ENCODE data around the gene CTNNBIP1.
A peak's percentile ranks its signal among the peaks of the same experiment; 100 is the strongest.

Gene CTNNBIP1

GRCh38 chr1:9903801-9904527 is 6.1 kb downstream of the CTNNBIP1 start:
- DNase-seq, result no peak

- DNase-seq, result no peak
These were observed 8.0 kb downstream of the CTNNBIP1 start for GRCh38 chr1:9902060-9902452.

GRCh38 chr1:9901148-9902059 is 8.7 kb downstream of the CTNNBIP1 start:
- DNase-seq, result no peak

- peak; percentile 5 to 57 for DNase-seq
These were observed 9.7 kb downstream of the CTNNBIP1 start for GRCh38 chr1:9900142-9901043.

GRCh38 chr1:9894115-9894514 is 16.0 kb downstream of the CTNNBIP1 start:
- no peak for DNase-seq

- DNase-seq, result peak in 1 of 2 donors; percentile 28
These were observed 17.2 kb downstream of the CTNNBIP1 start for GRCh38 chr1:9892563-9893528.

GRCh38 chr1:9891207-9891606 is 18.9 kb downstream of the CTNNBIP1 start:
- no peak for DNase-seq

GRCh38 chr1:9890224-9890731 is 19.8 kb downstream of the CTNNBIP1 start:
- DNase-seq, result no peak

- no peak for DNase-seq
These were observed 20.7 kb downstream of the CTNNBIP1 start for GRCh38 chr1:9889411-9889810.

- DNase-seq, result no peak
These were observed 21.2 kb downstream of the CTNNBIP1 start for GRCh38 chr1:9888886-9889285.

- DNase-seq, result no peak
These were observed 23.0 kb downstream of the CTNNBIP1 start for GRCh38 chr1:9887070-9887469.

GRCh38 chr1:9886092-9886742 is 23.9 kb downstream of the CTNNBIP1 start:
- no peak for DNase-seq

- no peak for DNase-seq
These were observed 25.3 kb downstream of the CTNNBIP1 start for GRCh38 chr1:9884805-9885204.

- no peak for DNase-seq
These were observed 26.3 kb downstream of the CTNNBIP1 start for GRCh38 chr1:9883585-9884449.

- DNase-seq, result no peak
These were observed 27.1 kb downstream of the CTNNBIP1 start for GRCh38 chr1:9882945-9883303.

- DNase-seq, result peak; percentile 5 to 10
These were observed 27.6 kb downstream of the CTNNBIP1 start for GRCh38 chr1:9882296-9882944.

- peak in 1 of 2 donors; percentile 4 for DNase-seq
These were observed 28.2 kb downstream of the CTNNBIP1 start for GRCh38 chr1:9881838-9882249.

- DNase-seq, result no peak
These were observed 31.7 kb downstream of the CTNNBIP1 start for GRCh38 chr1:9878404-9878803.

GRCh38 chr1:9877962-9878361 is 32.1 kb downstream of the CTNNBIP1 start:
- DNase-seq, result no peak

- DNase-seq, result no peak
These were observed 34.5 kb downstream of the CTNNBIP1 start for GRCh38 chr1:9875636-9876000.
